B cell (primary cell): ENCODE results near the gene CCDC122.

ENCODE experiments used
- CTCF ChIP-seq: fragments of 200-600 bp; IDR thresholded peaks from one replicate; pipeline ENCODE4 v1.8.0; 2022; ENCODE audit warnings: antibody characterized with exemption, mild to moderate bottlenecking
- EZH2 ChIP-seq: IDR thresholded peaks from 2 replicates; pipeline ENCODE4 v1.6.1; 2012; ENCODE audit warnings: borderline replicate concordance, low read depth, mild to moderate bottlenecking, moderate library complexity, low read length; ENCODE audit not compliant: insufficient read depth, poor library complexity, severe bottlenecking

- TF ChIP-seq CTCF = no peak
- no peak for TF ChIP-seq EZH2
Observed at GRCh38 chr13:43799191-43799590, 80.3 kb downstream of the CCDC122 start.
